Prostate gland (tissue), 2 donors: ENCODE results near the gene NT5DC4.

Source experiments
- CTCF ChIP-seq, 4 experiments: fragments of 200-600 bp in 2 of 4; fragments of 450-650 bp in 2 of 4; sonication (generic) in 2 of 4; IDR thresholded peaks; 1 replicate in 3 of 4; 2 replicates in 1 of 4; pipeline ENCODE4 v1.5.1; 2016 to 2019; ENCODE audit warnings: antibody characterized with exemption in 4 of 4, mild to moderate bottlenecking in 2 of 4, moderate library complexity in 2 of 4
- POLR2A ChIP-seq: fragments of 450-650 bp; IDR thresholded peaks from one replicate; pipeline ENCODE4 v1.6.1; 2016; ENCODE audit warnings: antibody characterized with exemption, mild to moderate bottlenecking

DNA sequence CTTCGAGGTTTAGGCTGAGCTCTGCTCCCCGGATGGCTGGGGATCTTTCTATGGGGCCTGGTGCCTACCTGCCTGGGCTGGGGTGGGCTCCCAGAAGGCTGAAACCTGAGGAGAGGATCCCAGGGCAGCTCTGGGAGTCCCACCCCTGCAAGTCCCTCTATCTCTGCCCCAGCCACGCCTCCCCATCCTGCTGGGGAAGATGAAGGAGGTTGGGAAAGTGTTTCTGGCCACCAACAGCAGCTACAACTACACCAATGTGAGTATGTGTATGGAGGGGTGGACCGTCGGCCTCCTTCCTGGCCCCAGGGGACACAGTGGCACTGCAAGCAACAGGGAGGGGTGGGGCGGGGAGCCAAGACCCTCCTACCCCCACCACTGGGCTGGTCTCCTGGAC is 2.7 kb downstream of the NT5DC4 start:
- TF ChIP-seq CTCF (IDR thresholded peaks at IDR 0.05) (no peak), POLR2A (no peak)
